CD14-positive monocyte (primary cell): ENCODE measurements around the gene AP1M2. TPM values are rescaled to one million over a fixed set of nuclear protein-coding genes. Genes with fewer than 3 reads are reported as not detected.

Source experiments
- DNase-seq, 3 donors: peaks; one replicate each; pipeline ENCODE4 v3.0.0-alpha.2; 2011 to 2022
- H2AFZ ChIP-seq: 2 replicates; pipeline ENCODE4 v1.6.0; 2012; ENCODE audit warnings: mild to moderate bottlenecking, low read depth, low read length, inconsistent platforms; ENCODE audit not compliant: insufficient read depth, poor library complexity, severe bottlenecking
- H3K27ac ChIP-seq, 2 donors: 1 replicate in 1 of 2; 2 replicates in 1 of 2; pipeline ENCODE4 v1.5.1; 2012 to 2013; ENCODE audit warnings: low read length in 2 of 2, control low read depth in 1 of 2, inconsistent platforms in 1 of 2, low read depth in 1 of 2, mild to moderate bottlenecking in 1 of 2
- H3K27me3 ChIP-seq, 2 donors: one replicate each; pipeline versions ENCODE4 v1.6.0 to v1.6.1; 2011 to 2013; ENCODE audit warnings: low read length in 2 of 2; ENCODE audit not compliant: control insufficient read depth in 2 of 2, insufficient read depth in 2 of 2
- H3K36me3 ChIP-seq, 2 donors: replicated peaks in 1 of 2; 1 replicate in 1 of 2; 2 replicates in 1 of 2; pipeline versions ENCODE4 v1.5.1 to v1.6.1; 2012 to 2013; ENCODE audit warnings: low read length in 2 of 2, control low read depth in 1 of 2, inconsistent platforms in 1 of 2, mild to moderate bottlenecking in 1 of 2; ENCODE audit not compliant: insufficient read depth in 2 of 2, control insufficient read depth in 1 of 2
- H3K4me1 ChIP-seq, 2 donors: 1 replicate in 1 of 2; 2 replicates in 1 of 2; pipeline versions ENCODE4 v1.5.1 to v1.6.1; 2012 to 2013; ENCODE audit warnings: low read length in 2 of 2, control low read depth in 1 of 2, inconsistent platforms in 1 of 2, mild to moderate bottlenecking in 1 of 2, moderate library complexity in 1 of 2; ENCODE audit not compliant: insufficient read depth in 2 of 2, control insufficient read depth in 1 of 2
- H3K4me2 ChIP-seq: replicated peaks from 2 replicates; pipeline ENCODE3; 2012; ENCODE audit warnings: low read length, moderate library complexity, mild to moderate bottlenecking; ENCODE audit not compliant: poor library complexity, severe bottlenecking; ENCODE audit errors: extremely low read depth
- H3K4me3 ChIP-seq, 3 experiments: fragments of 200-600 bp in 1 of 3; sonication (generic) in 1 of 3; replicated peaks in 1 of 3; 1 replicate in 2 of 3; 2 replicates in 1 of 3; pipeline ENCODE4 v1.5.1; 2011 to 2013; ENCODE audit warnings: low read length in 3 of 3, mild to moderate bottlenecking in 3 of 3, control low read depth in 2 of 3, low read depth in 2 of 3, inconsistent platforms in 1 of 3, moderate library complexity in 1 of 3
- H3K79me2 ChIP-seq: 2 replicates; pipeline ENCODE4 v1.6.0; 2012; ENCODE audit warnings: mild to moderate bottlenecking, control low read depth, inconsistent platforms, low read length, moderate library complexity; ENCODE audit not compliant: insufficient read depth
- H3K9ac ChIP-seq: 2 replicates; pipeline ENCODE4 v1.6.0; 2017; ENCODE audit warnings: low read length, mild to moderate bottlenecking; ENCODE audit not compliant: insufficient read depth, poor library complexity, severe bottlenecking
- H3K9me3 ChIP-seq, 2 donors: replicated peaks in 1 of 2; 1 replicate in 1 of 2; 2 replicates in 1 of 2; pipeline versions ENCODE4 v1.5.1 to v1.6.1; 2012 to 2013; ENCODE audit warnings: low read length in 2 of 2, control low read depth in 1 of 2; ENCODE audit not compliant: control insufficient read depth in 1 of 2, insufficient read depth in 1 of 2
- H4K20me1 ChIP-seq: 2 replicates; pipeline ENCODE4 v1.6.0; 2012; ENCODE audit warnings: mild to moderate bottlenecking, low read length, control low read depth, moderate library complexity; ENCODE audit not compliant: insufficient read depth
- H3K27ac Mint-ChIP-seq, 7 donors: one replicate each; pipeline ENCODE4 v1.8.0; 2020; ENCODE audit warnings: mild to moderate bottlenecking in 7 of 7, mixed read lengths in 7 of 7, moderate library complexity in 6 of 7, inconsistent platforms in 2 of 7
- H3K27me3 Mint-ChIP-seq, 3 donors: one replicate each; pipeline ENCODE4 v1.8.0; 2021 to 2022; ENCODE audit warnings: low read depth in 3 of 3, mild to moderate bottlenecking in 3 of 3, mixed read lengths in 3 of 3, moderate library complexity in 3 of 3, inconsistent platforms in 1 of 3
- H3K36me3 Mint-ChIP-seq, 2 donors: one replicate each; pipeline ENCODE4 v1.8.0; 2020; ENCODE audit warnings: mixed read lengths in 2 of 2, inconsistent platforms in 1 of 2, mild to moderate bottlenecking in 1 of 2
- H3K4me1 Mint-ChIP-seq: one replicate; pipeline ENCODE4 v1.8.0; 2020; ENCODE audit warnings: mild to moderate bottlenecking, mixed read lengths
- H3K4me3 Mint-ChIP-seq, 2 donors: one replicate each; pipeline ENCODE4 v1.8.0; 2020; ENCODE audit warnings: mild to moderate bottlenecking in 2 of 2, mixed read lengths in 2 of 2, moderate library complexity in 1 of 2
- H3K9me3 Mint-ChIP-seq, 7 donors: one replicate each; pipeline ENCODE4 v1.8.0; 2020 to 2022; ENCODE audit warnings: mixed read lengths in 7 of 7, mild to moderate bottlenecking in 6 of 7, moderate library complexity in 6 of 7, inconsistent platforms in 2 of 7
- WGBS: methylation state at CpG from one replicate; pipeline ENCODE4 v1.1.5; 2013; ENCODE audit warnings: missing lambda C conversion rate; ENCODE audit not compliant: insufficient coverage; 5-methylcytosine and 5-hydroxymethylcytosine counted together
- intact Hi-C, 2 donors: fragments of 100-400 bp; cut with micrococcal nuclease; formaldehyde crosslinking; loops; one replicate each; pipeline versions ENCODE4 v1.15.0 to v1.15.1; 2023
- polyA plus RNA-seq, 3 donors: library from polyadenylated mRNA; depleted of rRNA in 1 of 3; unstranded in 2 of 3; stranded (reverse) in 1 of 3; fragments of 300-500 nt in 2 of 3; fragments of >200 nt in 1 of 3; fragmentation: Illumina TruSeq in 2 of 3; gene quantifications; 1 replicate in 2 of 3; 2 replicates in 1 of 3; pipeline ENCODE4 v1.2.3, GENCODE V29; 2012 to 2021
- TF ChIP-seq, protein P1 (sequence below): fragments of 200-600 bp; IDR thresholded peaks from one replicate; pipeline ENCODE4 v1.8.0; 2022; ENCODE audit warnings: antibody characterized with exemption, mild to moderate bottlenecking

AP1M2 gene
- polyA plus RNA-seq, 3 donors: 0.36 TPM; not detected in 2

GRCh38 chr19:10600149-10600548, 13.0 kb upstream of the AP1M2 start:
- H3K27ac Mint-ChIP-seq: no peak overlapping the region
- TF ChIP-seq, protein P1, sequence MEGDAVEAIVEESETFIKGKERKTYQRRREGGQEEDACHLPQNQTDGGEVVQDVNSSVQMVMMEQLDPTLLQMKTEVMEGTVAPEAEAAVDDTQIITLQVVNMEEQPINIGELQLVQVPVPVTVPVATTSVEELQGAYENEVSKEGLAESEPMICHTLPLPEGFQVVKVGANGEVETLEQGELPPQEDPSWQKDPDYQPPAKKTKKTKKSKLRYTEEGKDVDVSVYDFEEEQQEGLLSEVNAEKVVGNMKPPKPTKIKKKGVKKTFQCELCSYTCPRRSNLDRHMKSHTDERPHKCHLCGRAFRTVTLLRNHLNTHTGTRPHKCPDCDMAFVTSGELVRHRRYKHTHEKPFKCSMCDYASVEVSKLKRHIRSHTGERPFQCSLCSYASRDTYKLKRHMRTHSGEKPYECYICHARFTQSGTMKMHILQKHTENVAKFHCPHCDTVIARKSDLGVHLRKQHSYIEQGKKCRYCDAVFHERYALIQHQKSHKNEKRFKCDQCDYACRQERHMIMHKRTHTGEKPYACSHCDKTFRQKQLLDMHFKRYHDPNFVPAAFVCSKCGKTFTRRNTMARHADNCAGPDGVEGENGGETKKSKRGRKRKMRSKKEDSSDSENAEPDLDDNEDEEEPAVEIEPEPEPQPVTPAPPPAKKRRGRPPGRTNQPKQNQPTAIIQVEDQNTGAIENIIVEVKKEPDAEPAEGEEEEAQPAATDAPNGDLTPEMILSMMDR: no peak
- Histone ChIP-seq H3K27me3 (no peaks in the 10 kb centered on the region), H3K36me3 (no peaks in the 10 kb centered on the region), H3K4me2 (no peak overlapping the region), H4K20me1 (peaks cover 12% of the 10 kb centered on the region), H3K4me3 (no peak overlapping the region), H3K9me3 (no peaks in the 10 kb centered on the region), H3K4me1 (peaks cover 49 to 57% of the 10 kb centered on the region in 2 donors), H3K79me2 (peaks cover 10% of the 10 kb centered on the region), H3K27ac (no peak overlapping the region), H3K9ac (no peak overlapping the region), H2AFZ (no peak overlapping the region)
- no peaks in the 10 kb centered on the region for H3K9me3 Mint-ChIP-seq
- no peaks in the 10 kb centered on the region for H3K36me3 Mint-ChIP-seq
- intact Hi-C loops: loop anchor here in 1 of 2 donors (5.0 kb wide), 1 partner anchor 37 kb away; no protein-coding TSS in a partner anchor
- H3K27me3 Mint-ChIP-seq: peaks cover 1 to 7% (median 3%) of the 10 kb centered on the region in 3 donors
- no peak for DNase-seq
- H3K4me3 Mint-ChIP-seq: peak overlapping the region in 1 of 2 donors; percentile 15
- H3K4me1 Mint-ChIP-seq: peaks cover 49% of the 10 kb centered on the region
- WGBS: 100% methylated on average over 3 of the region's 5 CpGs

DNA sequence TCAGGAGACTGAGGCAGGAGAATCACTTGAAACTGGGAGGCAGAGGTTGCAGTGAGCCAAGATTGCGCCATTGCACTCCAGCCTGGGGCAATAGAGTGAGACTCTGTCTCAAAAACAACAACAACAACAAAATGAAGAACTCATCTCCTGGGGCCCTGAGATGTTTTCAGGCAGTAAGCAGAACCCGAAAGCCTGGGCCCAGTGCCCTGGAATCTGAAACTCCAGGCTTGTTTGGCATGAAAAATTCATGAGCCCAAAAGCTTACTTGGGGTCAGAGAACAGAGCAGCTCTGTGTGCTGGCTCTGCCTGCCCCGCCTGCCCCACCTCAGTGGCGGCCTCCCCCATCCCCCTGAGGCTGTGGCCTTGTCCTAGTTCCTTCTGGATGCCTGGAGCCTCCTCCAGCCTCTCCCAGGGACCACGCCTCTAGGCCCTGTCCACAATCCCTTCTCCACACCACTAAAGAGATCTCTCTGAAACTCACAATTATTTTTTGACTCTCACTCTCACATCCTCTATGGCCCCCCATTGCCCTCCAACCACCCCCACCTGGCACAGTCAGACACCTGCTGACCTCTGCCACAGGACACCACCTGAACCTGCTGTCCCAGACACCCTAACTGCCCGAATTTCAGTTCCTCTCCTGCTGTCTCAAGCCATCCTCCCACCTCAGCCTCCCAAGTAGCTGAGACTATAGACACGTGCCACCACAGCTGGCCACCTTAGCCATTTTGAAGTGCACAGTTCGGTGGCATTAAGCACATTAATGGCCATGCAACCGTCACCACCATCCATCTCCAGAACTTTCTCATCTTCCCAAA, 6.9 kb upstream of the AP1M2 start:
- peaks cover 65% of the 10 kb centered on the region for H3K4me1 Mint-ChIP-seq
- Histone ChIP-seq H2AFZ (peak overlapping the region; percentile 36), H3K79me2 (no peaks in the 10 kb centered on the region), H3K4me1 (peaks cover 64 to 72% of the 10 kb centered on the region in 2 donors), H3K27me3 (no peaks in the 10 kb centered on the region), H3K27ac (peak overlapping the region; percentile 64 to 75), H3K36me3 (no peaks in the 10 kb centered on the region), H3K4me2 (peak overlapping the region; percentile 34), H3K4me3 (no peak overlapping the region), H3K9me3 (no peaks in the 10 kb centered on the region), H3K9ac (no peak overlapping the region), H4K20me1 (no peaks in the 10 kb centered on the region)
- peak; percentile 31 to 56 (median 44) for DNase-seq
- H3K36me3 Mint-ChIP-seq: no peaks in the 10 kb centered on the region
- peak overlapping the region; percentile 66 to 94 (median 84) for H3K27ac Mint-ChIP-seq
- intact Hi-C loops: loop anchor here in 1 of 2 donors (5.0 kb wide), 1 partner anchor 1762 kb away; the partner anchor contains the start of genes MBD3L1 and ZNF558
- peak overlapping the region; percentile 12 to 37 for H3K4me3 Mint-ChIP-seq
- peaks cover 0 to 3% (median 1%) of the 10 kb centered on the region in 3 donors for H3K27me3 Mint-ChIP-seq
- peaks cover 0 to 2% (median 0%) of the 10 kb centered on the region in 7 donors for H3K9me3 Mint-ChIP-seq
- TF ChIP-seq, protein P1: no peak
- WGBS: 66% methylated on average over 6 of the region's 9 CpGs
